HG02571 (cell line): Measurements from ENCODE around the gene RBM47.

Experiments used
- ATAC-seq: cut with Tn5 transposase; IDR thresholded peaks from one replicate; pipeline ENCODE4 v1.9.1; 2021; ENCODE audit warnings: mild to moderate bottlenecking, moderate library complexity; ENCODE audit not compliant: unreplicated experiment

Gene RBM47

DNA sequence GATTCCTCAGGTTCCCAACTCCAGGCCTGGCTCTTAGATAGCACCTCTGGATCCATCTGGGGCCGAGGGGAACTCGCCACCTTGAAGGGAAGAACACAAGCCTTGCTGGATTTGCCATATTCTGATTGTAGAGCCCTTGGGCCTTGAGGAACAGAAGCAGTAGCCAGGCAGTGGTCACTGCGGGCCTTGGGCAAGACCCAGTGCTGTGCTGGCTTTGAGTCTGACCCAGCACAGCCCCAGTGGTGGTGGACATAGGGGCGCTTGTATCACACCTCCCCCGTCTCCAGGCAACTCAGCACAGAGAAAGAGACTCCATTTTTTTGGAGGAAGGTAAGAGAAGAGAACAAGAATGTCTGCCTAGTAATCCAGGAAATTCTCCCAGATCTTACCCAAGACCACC is 249.0 kb downstream of the RBM47 start:
- ATAC-seq, result no peak

- ATAC-seq, result no peak
Observed at GRCh38 chr4:40379248-40379647, 250.4 kb downstream of the RBM47 start.

GRCh38 chr4:40378619-40379018 is 251.0 kb downstream of the RBM47 start:
- ATAC-seq, result no peak

- ATAC-seq, result no peak
Observed at GRCh38 chr4:40377512-40378365, 251.9 kb downstream of the RBM47 start.

DNA sequence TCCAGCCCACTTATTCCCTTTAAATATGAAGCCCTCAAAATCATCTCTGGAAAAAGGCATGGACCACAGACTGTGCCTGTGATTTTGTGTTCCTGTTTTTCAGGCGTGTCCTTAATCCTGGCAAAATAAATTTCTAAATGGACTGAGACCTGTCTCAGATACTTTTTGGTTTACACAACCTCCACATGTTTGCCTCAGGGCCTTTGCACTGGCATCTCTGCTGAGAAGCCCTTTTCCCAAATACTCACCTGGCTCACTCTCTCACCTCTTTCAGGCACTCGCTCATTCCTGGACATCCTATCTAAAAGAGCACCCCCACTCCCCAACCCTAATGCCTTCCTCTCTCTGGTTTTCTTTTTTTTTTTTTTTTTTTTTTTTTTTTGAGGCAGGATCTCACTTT is 254.0 kb downstream of the RBM47 start:
- ATAC-seq, result no peak

DNA sequence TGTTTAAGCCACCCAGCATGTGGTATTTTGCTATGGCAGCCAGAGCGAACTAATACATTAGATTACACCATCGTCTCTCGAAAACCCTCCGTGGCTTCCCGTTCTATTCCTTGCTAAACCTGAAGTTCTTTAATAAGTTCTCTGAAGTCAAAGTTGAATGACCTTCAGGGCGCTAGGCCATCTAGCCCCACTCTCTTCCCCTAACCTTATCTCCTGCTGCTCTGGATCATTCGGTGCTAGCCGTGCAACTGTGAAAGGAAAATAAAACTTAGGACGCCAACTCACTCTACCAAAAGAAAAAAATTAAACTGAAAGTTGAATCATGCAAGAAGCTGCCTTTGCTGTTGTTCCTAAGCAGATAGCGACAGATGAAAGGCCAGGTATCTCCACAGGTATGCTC is 254.6 kb downstream of the RBM47 start:
- ATAC-seq, result no peak

DNA sequence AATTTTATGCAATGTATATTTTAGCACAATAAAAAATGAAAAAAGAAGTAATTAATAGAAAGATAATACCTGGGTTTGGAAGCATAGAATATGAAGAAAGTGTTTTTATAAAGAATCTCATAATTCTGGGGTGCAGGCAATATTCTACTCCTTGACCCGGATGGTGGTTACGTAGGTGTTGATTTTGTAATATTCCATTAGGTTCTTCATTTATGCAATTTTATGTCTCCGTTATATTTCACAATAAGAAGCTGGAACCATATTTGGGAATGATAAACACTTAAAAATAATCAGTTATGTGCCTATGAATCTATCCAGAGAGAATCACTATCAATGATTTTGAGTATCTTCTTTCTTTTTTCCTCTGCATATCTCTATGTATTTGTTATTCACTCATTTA is 256.0 kb downstream of the RBM47 start:
- ATAC-seq, result no peak
